ENCODE results near the gene FHAD1. TPM values are rescaled to one million over a fixed set of nuclear protein-coding genes. Genes with fewer than 3 reads are reported as not detected.

FHAD1 gene
- total RNA-seq, 1 experiment from 2014 or later = 3.5 TPM

DNA sequence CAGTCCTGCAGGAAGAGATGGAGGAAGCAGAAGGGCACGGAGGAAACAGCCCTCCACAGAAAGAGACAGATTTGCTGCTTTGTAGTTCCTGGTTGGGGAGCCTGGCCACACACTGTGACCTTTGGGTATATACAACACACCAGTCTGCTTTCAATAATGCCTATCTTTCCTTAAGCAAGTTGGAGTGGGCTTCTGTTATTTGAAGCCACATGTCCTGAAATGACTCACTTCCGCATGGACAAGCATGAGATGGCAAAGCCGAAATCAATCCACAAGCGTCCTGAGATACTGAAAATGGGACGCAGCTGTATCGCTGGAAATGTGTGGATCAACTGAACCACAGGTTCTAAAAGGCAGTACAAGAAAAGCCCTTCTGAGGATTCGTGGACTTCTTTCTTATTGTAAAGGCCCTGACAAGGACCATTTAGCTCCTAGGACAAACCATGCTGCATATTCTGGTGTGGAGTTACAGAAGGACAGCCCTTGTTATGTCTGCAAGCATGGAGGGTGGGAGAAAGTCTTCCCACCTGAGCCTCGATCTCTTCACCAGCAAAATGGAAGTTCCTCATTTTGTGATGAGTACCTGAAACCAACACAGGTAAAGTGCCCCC lies 22.7 kb upstream of the FHAD1 start:
- no peaks in the 10 kb centered on the region for H4K20me1 ChIP-seq (ENCODE audit: insufficient read depth)
- BruUV-seq (replicated peaks) = no TSS peak
- H3K9me2 ChIP-seq (ENCODE audit: insufficient read depth) = no peaks in the 10 kb centered on the region
- H3K9ac ChIP-seq (ENCODE audit: low read length) = no peak overlapping the region
- no peak overlapping the region for H3K4me2 ChIP-seq (ENCODE audit: low read length)
- no peak for DNase-seq (ENCODE audit: low read depth, low spot score)
- intact Hi-C loops (cut with micrococcal nuclease) = no loop called here
- H3K36me3 ChIP-seq (ENCODE audit: control insufficient read depth in 1 of 2, insufficient read depth in 2 of 2, low read length in 2 of 2) = peaks cover 0 to 13% of the 10 kb centered on the region in 2 experiments; a peak in 1 of 4 replicates
- CTCF ChIA-PET = no interaction called here
- RAD21 ChIA-PET (ENCODE audit: low non-redundant PET in 1 of 2, low total read pairs in 2 of 2, uncharacterized antibody in 2 of 2, unreplicated experiment in 2 of 2) = no interaction called here
- no peak overlapping the region for H2AFZ ChIP-seq (ENCODE audit: low read depth, low read length, poor library complexity, severe bottlenecking)
- H3K4me1 ChIP-seq (ENCODE audit: control insufficient read depth in 1 of 2, insufficient read depth in 2 of 2, low read length in 2 of 2) = peaks cover 0 to 20% of the 10 kb centered on the region in 2 experiments; a peak in 2 of 4 replicates
- no peak overlapping the region for H3K4me3 ChIP-seq (replicated peaks in 1 of 2; ENCODE audit: low read depth in 1 of 2, low read length in 2 of 2)
- no peaks in the 10 kb centered on the region for H3K79me2 ChIP-seq (ENCODE audit: insufficient read depth, low read length)
- ATAC-seq = no peak
- POLR2A ChIA-PET = no interaction called here
- TF ChIP-seq YY1 (IDR thresholded peaks at IDR 0.05; ENCODE audit: extremely low read depth, insufficient replicate concordance, low read depth, low read length) (no peak), SRF (IDR thresholded peaks at IDR 0.05; ENCODE audit: low read depth) (no peak), MAX (IDR thresholded peaks at IDR 0.05) (no peak), ZNF274 (IDR thresholded peaks at IDR 0.05; ENCODE audit: low read depth, low read length) (no peak), POLR2AphosphoS5 (IDR thresholded peaks at IDR 0.05; ENCODE audit: low read depth, low read length) (no peak), POLR2A (IDR thresholded peaks at IDR 0.05; ENCODE audit: borderline replicate concordance, extremely low read depth, insufficient read depth, insufficient read length) (no peak), RAD21 (IDR thresholded peaks at IDR 0.05; ENCODE audit: low read depth) (no peak), REST (IDR thresholded peaks at IDR 0.05; ENCODE audit: low read depth) (no peak)
- TF ChIP-seq, protein P1, sequence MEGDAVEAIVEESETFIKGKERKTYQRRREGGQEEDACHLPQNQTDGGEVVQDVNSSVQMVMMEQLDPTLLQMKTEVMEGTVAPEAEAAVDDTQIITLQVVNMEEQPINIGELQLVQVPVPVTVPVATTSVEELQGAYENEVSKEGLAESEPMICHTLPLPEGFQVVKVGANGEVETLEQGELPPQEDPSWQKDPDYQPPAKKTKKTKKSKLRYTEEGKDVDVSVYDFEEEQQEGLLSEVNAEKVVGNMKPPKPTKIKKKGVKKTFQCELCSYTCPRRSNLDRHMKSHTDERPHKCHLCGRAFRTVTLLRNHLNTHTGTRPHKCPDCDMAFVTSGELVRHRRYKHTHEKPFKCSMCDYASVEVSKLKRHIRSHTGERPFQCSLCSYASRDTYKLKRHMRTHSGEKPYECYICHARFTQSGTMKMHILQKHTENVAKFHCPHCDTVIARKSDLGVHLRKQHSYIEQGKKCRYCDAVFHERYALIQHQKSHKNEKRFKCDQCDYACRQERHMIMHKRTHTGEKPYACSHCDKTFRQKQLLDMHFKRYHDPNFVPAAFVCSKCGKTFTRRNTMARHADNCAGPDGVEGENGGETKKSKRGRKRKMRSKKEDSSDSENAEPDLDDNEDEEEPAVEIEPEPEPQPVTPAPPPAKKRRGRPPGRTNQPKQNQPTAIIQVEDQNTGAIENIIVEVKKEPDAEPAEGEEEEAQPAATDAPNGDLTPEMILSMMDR (IDR thresholded peaks at IDR 0.05 in 2 of 3, conservative IDR thresholded peaks at IDR 0.05 in 1 of 3; ENCODE audit: borderline replicate concordance in 1 of 3, insufficient read depth in 1 of 3, low read depth in 2 of 3, low read length in 2 of 3) = no peak
- TF ChIP-seq, protein P2, sequence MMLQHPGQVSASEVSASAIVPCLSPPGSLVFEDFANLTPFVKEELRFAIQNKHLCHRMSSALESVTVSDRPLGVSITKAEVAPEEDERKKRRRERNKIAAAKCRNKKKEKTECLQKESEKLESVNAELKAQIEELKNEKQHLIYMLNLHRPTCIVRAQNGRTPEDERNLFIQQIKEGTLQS (IDR thresholded peaks at IDR 0.05) = no peak
- no peak overlapping the region for H3K27ac ChIP-seq (ENCODE audit: low read depth, low read length)
- H3K9me3 ChIP-seq (ENCODE audit: control insufficient read depth in 1 of 2, insufficient read depth in 1 of 2, low read depth in 1 of 2, low read length in 2 of 2) = no peaks in the 10 kb centered on the region
- no peaks in the 10 kb centered on the region for H3K27me3 ChIP-seq (ENCODE audit: insufficient read depth, low read length)

Measured in HCT116 (cell line).